Activated naive CD8-positive, alpha-beta T cell treated with anti-CD3 and anti-CD28 coated beads, Interleukin-2, amount 10 ng/mL, durations not matched to agents 7 days and 5 days (primary cell): ENCODE data around the gene TUBGCP2. TPM values are rescaled to one million over a fixed set of nuclear protein-coding genes. Genes with fewer than 3 reads are reported as not detected.

Source experiments
- ATAC-seq: fragments of 150-1000 bp; cut with Tn5 transposase; one replicate; pipeline ENCODE4 v1.10.0; 2021; ENCODE audit warnings: low read depth, moderate library complexity
- POLR2A ChIA-PET: fragments of 350-600 bp; sonication (Branson Sonifier 250); formaldehyde crosslinking; loops from one replicate; lab custom pipeline; 2021; ENCODE audit warnings: antibody characterized with exemption; lab: Charles Lee
- DNase-seq: peaks from one replicate; pipeline ENCODE4 v3.0.0; 2021
- H3K27ac Mint-ChIP-seq: one replicate; pipeline ENCODE4 v1.8.0; 2022; ENCODE audit warnings: mild to moderate bottlenecking, mixed read lengths
- H3K27me3 Mint-ChIP-seq: one replicate; pipeline ENCODE4 v1.8.0; 2022; ENCODE audit warnings: mild to moderate bottlenecking, moderate library complexity, mixed read lengths
- H3K36me3 Mint-ChIP-seq: one replicate; pipeline ENCODE4 v1.8.0; 2021; ENCODE audit warnings: mild to moderate bottlenecking, mixed read lengths
- H3K4me1 Mint-ChIP-seq: one replicate; pipeline ENCODE4 v1.8.0; 2021; ENCODE audit warnings: mixed read lengths
- H3K4me3 Mint-ChIP-seq: one replicate; pipeline ENCODE4 v1.8.0; 2022; ENCODE audit warnings: mild to moderate bottlenecking, moderate library complexity, mixed read lengths
- H3K9me3 Mint-ChIP-seq: one replicate; pipeline ENCODE4 v1.8.0; 2021; ENCODE audit warnings: mixed read lengths
- total RNA-seq, 2 experiments: library from RNA; stranded (reverse); gene quantifications; one replicate each; pipeline ENCODE4 v1.2.3, GENCODE V29; 2021

TUBGCP2 gene
- total RNA-seq, 2 experiments from 2014 or later, result 56.4 to 69.3 TPM

DNA sequence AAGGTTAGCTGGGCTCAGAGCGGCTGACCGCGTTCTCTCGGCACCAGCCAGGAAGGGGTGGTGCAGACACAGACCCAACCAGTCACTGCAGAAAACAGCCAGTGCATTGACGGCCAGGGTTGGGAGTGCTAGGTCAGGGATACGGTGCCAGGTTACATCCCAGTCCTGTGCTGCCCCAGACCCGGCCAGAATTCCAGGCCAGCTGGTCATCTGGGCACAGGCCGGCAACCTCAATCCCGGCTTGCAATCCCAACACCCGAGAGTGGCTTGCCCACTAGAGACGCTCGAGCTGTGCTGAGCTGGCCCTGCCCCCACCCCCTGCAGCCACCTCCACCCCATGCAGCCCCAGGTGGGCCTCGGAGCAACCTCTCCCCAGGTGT is 42.3 kb upstream of the TUBGCP2 start:
- peaks cover under 1% of the 10 kb centered on the region for H3K27me3 Mint-ChIP-seq
- no peaks in the 10 kb centered on the region for H3K4me1 Mint-ChIP-seq
- H3K4me3 Mint-ChIP-seq, result no peak overlapping the region
- no peak overlapping the region for H3K27ac Mint-ChIP-seq
- H3K9me3 Mint-ChIP-seq, result no peaks in the 10 kb centered on the region
- POLR2A ChIA-PET, result no interaction called here
- H3K36me3 Mint-ChIP-seq, result no peaks in the 10 kb centered on the region
- DNase-seq (no peak), ATAC-seq (no peak)

DNA sequence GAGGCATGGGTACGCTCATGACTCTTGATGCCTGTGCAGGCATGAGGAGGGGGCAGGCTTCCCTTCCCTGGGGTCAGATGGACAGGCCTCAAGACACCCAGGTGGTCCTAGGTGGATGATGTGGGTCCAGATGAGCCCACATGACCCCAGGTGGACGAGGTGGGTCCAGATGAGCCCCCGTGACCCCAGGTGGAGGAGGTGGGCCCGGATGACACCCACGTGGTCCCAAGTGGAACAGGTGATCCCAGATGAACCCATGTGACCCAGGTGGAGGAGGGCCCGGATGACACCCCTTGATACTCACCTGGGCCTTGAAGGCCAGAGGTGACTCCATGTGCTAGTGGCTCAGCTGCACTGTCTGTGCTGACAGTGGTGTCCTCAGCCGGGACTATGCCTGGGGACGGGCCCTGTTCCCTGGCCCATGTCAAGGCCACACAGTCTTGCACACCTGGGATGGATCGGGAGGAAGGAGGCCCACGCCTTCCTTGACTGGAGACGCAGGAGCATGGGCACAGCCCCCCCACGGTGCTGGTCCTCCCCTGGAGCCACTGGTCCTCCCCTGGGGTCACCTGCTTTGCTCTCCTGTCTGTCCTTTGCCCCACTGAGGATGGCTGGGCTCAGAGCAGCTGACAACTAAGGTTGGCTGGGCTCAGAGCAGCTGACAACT is 41.7 kb upstream of the TUBGCP2 start:
- peaks cover 5% of the 10 kb centered on the region for H3K27me3 Mint-ChIP-seq
- H3K4me1 Mint-ChIP-seq, result no peaks in the 10 kb centered on the region
- DNase-seq, result no peak
- H3K36me3 Mint-ChIP-seq, result no peaks in the 10 kb centered on the region
- no peaks in the 10 kb centered on the region for H3K9me3 Mint-ChIP-seq
- no peak overlapping the region for H3K4me3 Mint-ChIP-seq
- no peak for ATAC-seq
- POLR2A ChIA-PET, result no interaction called here
- H3K27ac Mint-ChIP-seq, result no peak overlapping the region

DNA sequence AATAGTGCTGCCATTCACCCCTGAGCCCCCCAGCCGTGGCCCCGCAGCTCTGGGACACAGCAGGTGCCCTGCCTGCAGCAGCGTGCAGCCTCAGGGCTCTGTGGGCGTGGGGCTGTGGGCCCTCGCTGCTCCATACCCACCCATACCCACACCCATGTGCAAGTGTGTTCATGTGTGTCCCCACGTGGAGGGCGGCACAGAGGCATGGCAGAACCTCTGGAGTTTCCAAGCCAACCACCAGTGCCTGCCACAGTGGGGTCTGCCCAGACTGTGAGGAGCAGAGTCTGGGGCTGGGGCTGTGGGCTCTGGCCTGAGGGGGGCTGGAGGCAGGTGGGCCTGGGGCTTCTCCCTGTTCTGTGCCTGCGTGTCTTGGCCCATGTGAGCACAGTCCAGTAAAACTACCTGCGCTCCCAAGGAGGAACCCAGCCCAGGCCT is 40.9 kb upstream of the TUBGCP2 start:
- Mint-ChIP-seq H3K27me3 (peaks cover 11% of the 10 kb centered on the region), H3K36me3 (no peaks in the 10 kb centered on the region), H3K4me1 (no peaks in the 10 kb centered on the region), H3K4me3 (no peak overlapping the region), H3K9me3 (no peaks in the 10 kb centered on the region), H3K27ac (no peak overlapping the region)
- DNase-seq (peak; percentile 30), ATAC-seq (no peak)
- POLR2A ChIA-PET, result no interaction called here

DNA sequence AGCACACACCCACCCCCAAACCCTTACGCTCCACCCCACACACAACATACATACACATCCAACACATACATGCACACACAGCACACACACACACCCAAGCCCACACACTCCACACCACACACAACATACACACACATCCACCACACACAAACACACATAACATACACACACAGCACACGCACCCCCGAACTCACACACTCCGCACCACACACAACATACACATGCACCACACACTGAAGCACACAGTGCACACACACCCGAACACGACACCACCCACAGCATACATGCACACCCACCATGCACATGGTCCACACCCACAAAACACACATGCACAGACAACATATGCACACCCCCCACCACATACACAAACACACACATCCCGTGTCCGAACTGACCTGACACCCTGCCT is 40.5 kb upstream of the TUBGCP2 start:
- Mint-ChIP-seq H3K27me3 (peaks cover 12% of the 10 kb centered on the region), H3K9me3 (no peaks in the 10 kb centered on the region), H3K4me3 (no peak overlapping the region), H3K27ac (peak overlapping the region; percentile 4), H3K4me1 (no peaks in the 10 kb centered on the region), H3K36me3 (no peaks in the 10 kb centered on the region)
- DNase-seq (no peak), ATAC-seq (no peak)
- POLR2A ChIA-PET, result no interaction called here

GRCh38 chr10:133347710-133348517 is 39.2 kb upstream of the TUBGCP2 start:
- H3K9me3 Mint-ChIP-seq, result no peaks in the 10 kb centered on the region
- ATAC-seq (no peak), DNase-seq (no peak)
- H3K27me3 Mint-ChIP-seq, result peaks cover 17% of the 10 kb centered on the region
- POLR2A ChIA-PET, result interaction anchor here (1.3 kb wide), 1 partner anchor 10 kb away, joined by 5 read pairs; the partner anchor contains the start of gene FUOM
- no peaks in the 10 kb centered on the region for H3K4me1 Mint-ChIP-seq
- H3K4me3 Mint-ChIP-seq, result no peak overlapping the region
- H3K36me3 Mint-ChIP-seq, result no peaks in the 10 kb centered on the region
- H3K27ac Mint-ChIP-seq, result no peak overlapping the region

DNA sequence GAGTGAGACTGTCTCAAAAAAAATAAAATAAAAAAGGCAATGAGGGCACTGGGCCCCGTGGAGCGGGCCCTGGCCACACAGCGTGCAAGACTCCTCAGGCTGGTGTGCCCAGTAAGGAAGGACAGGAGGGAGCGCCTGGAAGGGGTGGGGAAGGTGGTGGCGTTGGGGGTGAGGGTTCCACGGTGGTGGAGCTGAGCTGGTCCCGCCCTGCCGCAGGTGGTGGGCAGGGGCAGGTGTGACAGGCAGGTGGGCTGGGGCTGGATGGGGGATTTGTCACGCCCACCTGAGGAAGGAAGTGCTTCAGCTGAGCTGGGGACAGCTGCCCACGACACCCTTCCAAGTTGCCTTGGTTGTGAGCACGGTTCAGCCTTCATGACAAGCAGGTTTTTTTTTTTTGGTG is 37.7 kb upstream of the TUBGCP2 start:
- no peak for DNase-seq
- Mint-ChIP-seq H3K4me1 (no peaks in the 10 kb centered on the region), H3K27ac (no peak overlapping the region), H3K4me3 (no peak overlapping the region), H3K27me3 (peaks cover 24% of the 10 kb centered on the region), H3K36me3 (no peaks in the 10 kb centered on the region), H3K9me3 (no peaks in the 10 kb centered on the region)
- no peak for ATAC-seq
- POLR2A ChIA-PET, result no interaction called here

- Mint-ChIP-seq H3K4me1 (no peaks in the 10 kb centered on the region), H3K27ac (no peak overlapping the region), H3K9me3 (no peaks in the 10 kb centered on the region), H3K36me3 (no peaks in the 10 kb centered on the region), H3K27me3 (peaks cover 26% of the 10 kb centered on the region), H3K4me3 (no peak overlapping the region)
- ATAC-seq (no peak), DNase-seq (no peak)
- POLR2A ChIA-PET, result interaction anchor here (0.7 kb wide), 1 partner anchor 98 kb away, joined by 4 read pairs; no protein-coding TSS in a partner anchor
These were observed 35.6 kb upstream of the TUBGCP2 start for GRCh38 chr10:133344236-133344635.

GRCh38 chr10:133343558-133343957 is 34.9 kb upstream of the TUBGCP2 start:
- H3K27ac Mint-ChIP-seq, result no peak overlapping the region
- H3K4me1 Mint-ChIP-seq, result no peaks in the 10 kb centered on the region
- peaks cover 26% of the 10 kb centered on the region for H3K27me3 Mint-ChIP-seq
- H3K36me3 Mint-ChIP-seq, result no peaks in the 10 kb centered on the region
- no peaks in the 10 kb centered on the region for H3K9me3 Mint-ChIP-seq
- DNase-seq (no peak), ATAC-seq (no peak)
- H3K4me3 Mint-ChIP-seq, result no peak overlapping the region
- POLR2A ChIA-PET, result interaction anchor here (0.7 kb wide), 1 partner anchor 98 kb away, joined by 4 read pairs; no protein-coding TSS in a partner anchor

- H3K36me3 Mint-ChIP-seq, result no peaks in the 10 kb centered on the region
- DNase-seq (no peak), ATAC-seq (no peak)
- H3K9me3 Mint-ChIP-seq, result no peaks in the 10 kb centered on the region
- H3K27me3 Mint-ChIP-seq, result peaks cover 26% of the 10 kb centered on the region
- H3K4me1 Mint-ChIP-seq, result no peaks in the 10 kb centered on the region
- H3K4me3 Mint-ChIP-seq, result no peak overlapping the region
- POLR2A ChIA-PET, result no interaction called here
- no peak overlapping the region for H3K27ac Mint-ChIP-seq
These were observed 34.3 kb upstream of the TUBGCP2 start for GRCh38 chr10:133342942-133343341.

DNA sequence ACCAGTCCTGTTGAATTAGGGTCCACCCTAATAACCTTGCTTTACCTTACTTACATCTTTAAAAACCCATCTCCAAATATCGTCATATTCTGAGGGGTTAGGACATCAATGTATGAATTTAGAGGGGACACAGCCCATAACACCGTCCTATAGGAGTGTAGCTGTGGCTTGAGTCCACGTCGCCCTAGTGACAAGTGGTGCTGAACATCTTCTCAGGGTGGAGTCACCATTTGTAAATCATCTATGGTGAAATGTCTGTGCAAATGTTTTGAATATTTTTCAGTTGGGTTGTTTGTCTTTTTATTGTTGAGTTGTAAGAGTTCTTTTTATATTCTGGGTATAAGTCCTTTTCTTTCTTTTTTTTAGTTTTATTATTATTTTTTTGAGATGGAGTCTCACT is 33.3 kb upstream of the TUBGCP2 start:
- no peaks in the 10 kb centered on the region for H3K36me3 Mint-ChIP-seq
- no peak for ATAC-seq
- POLR2A ChIA-PET, result interaction anchor here (0.6 kb wide), 1 partner anchor 40 kb away, joined by 3 read pairs; no protein-coding TSS in a partner anchor

DNA sequence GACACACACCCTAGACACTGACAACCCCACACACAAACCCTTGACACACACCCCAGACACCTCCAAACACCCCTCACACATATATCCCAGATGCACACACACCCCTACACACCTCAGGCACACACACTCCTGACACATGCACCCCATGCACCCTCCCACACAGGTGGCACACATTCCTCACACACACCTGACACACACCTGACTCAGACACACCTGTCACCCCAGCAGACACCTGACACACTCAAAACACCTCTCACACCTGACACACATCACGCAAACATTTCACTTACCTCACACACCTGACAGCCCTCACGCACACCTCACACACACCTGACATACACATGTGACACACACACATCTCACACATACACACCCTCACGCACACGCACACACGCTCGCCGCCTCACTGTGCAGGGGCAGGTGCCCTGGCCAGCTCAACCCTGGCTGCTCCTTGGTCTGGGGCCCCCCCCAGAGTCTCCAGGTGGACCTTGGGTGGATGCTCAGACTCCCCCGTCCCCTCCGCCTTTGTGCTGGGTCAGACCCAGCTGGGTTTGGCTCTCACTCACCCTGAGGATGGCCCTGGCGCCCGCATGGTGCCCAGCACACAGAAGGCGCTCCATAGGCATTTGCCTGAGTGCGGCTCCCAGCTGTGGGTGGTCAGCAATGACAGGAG is 31.2 kb upstream of the TUBGCP2 start:
- no peak for ATAC-seq
- H3K36me3 Mint-ChIP-seq, result no peaks in the 10 kb centered on the region
- peaks cover 18% of the 10 kb centered on the region for H3K27me3 Mint-ChIP-seq
- no peak overlapping the region for H3K27ac Mint-ChIP-seq
- peaks cover 1% of the 10 kb centered on the region for H3K4me1 Mint-ChIP-seq
- no peak for DNase-seq
- H3K9me3 Mint-ChIP-seq, result no peaks in the 10 kb centered on the region
- H3K4me3 Mint-ChIP-seq, result no peak overlapping the region
- POLR2A ChIA-PET, result interaction anchor here (0.7 kb wide), 1 partner anchor 19 kb away, joined by 3 read pairs; no protein-coding TSS in a partner anchor

More for the DNA sequence above, 33.3 kb upstream of the TUBGCP2 start:
- H3K4me3 Mint-ChIP-seq, result no peak overlapping the region
- H3K27me3 Mint-ChIP-seq, result peaks cover 26% of the 10 kb centered on the region
- no peak for DNase-seq
- no peaks in the 10 kb centered on the region for H3K9me3 Mint-ChIP-seq
- no peak overlapping the region for H3K27ac Mint-ChIP-seq
- no peaks in the 10 kb centered on the region for H3K4me1 Mint-ChIP-seq

DNA sequence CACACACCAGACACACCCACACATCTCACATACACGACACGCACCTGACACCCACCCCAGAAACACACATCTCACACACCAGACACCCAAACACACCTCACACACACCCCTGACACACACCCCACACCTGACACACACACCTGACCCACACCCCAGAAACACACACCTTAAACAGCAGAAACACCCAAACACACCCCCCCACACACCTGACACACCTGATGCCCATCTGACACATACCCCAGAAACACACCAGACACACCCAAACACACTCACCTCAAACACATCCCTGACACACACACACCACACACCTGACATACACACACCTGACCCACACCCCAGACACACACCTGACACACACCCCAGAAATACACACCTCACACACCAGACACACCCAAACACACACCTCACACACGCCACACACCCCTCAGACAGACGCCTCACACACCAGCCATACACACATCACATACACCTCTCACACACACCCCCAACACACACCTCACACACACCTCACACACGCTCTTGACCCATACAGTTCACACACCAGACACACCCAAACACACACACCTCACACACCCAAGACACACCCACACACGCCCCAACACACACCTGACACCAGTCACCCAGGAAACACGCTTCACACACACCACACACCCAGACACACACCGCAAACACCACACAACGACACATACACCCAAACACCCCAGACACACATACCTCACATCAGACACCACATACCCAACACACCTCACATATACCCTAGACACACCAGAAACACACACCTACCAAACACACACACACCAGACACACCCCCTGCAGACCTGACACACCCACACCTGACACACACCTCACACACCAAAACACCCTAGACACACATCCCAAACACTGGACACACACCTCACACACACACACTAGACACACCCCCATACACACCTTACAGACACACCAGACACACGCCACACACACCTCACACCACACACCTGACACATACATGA is 29.7 kb upstream of the TUBGCP2 start:
- DNase-seq (no peak), ATAC-seq (no peak)
- Mint-ChIP-seq H3K27me3 (peaks cover 20% of the 10 kb centered on the region), H3K4me1 (peaks cover 1% of the 10 kb centered on the region), H3K9me3 (no peaks in the 10 kb centered on the region), H3K4me3 (no peak overlapping the region), H3K36me3 (no peaks in the 10 kb centered on the region), H3K27ac (no peak overlapping the region)
- POLR2A ChIA-PET, result no interaction called here
